Right lung (tissue), 5 donors: ENCODE results near the gene RFXANK. TPM values are rescaled to one million over a fixed set of nuclear protein-coding genes. Genes with fewer than 3 reads are reported as not detected.

ENCODE experiments used
- DNase-seq, 2 donors: peaks; one replicate each; pipeline ENCODE4 v3.0.0-alpha.2; 2013
- polyA plus RNA-seq, 5 donors: library from polyadenylated mRNA; unstranded; fragments of 120-200 nt; gene quantifications; one replicate each; pipeline versions ENCODE4 v1.2.1 to v1.2.3, GENCODE V29; 2013; ENCODE audit warnings: inconsistent platforms in 1 of 5, low replicate concordance in 1 of 5; ENCODE audit not compliant: insufficient read length in 5 of 5, insufficient read depth in 1 of 5

RFXANK gene
- polyA plus RNA-seq, 5 donors, result 55.3 to 88.3 (median 68.3) TPM

DNA sequence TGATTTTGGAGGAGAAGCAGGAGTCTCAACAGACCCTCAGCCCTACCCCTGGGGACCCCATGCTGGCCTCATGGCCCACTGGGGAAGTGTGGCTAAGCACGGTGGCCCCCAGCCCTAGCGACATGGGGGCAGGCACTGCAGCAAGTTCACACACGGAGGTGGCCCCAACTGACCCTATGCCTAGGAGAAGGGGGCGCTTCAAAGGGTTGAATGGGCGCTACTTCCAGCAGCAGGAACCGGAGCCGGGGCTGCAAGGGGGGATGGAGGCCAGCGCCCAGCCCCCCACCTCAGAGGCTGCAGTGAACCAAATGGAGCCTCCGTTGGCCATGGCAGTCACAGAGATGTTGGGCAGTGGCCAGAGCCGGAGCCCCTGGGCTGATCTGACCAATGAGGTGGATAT is 34.6 kb downstream of the RFXANK start:
- no peak for DNase-seq

DNA sequence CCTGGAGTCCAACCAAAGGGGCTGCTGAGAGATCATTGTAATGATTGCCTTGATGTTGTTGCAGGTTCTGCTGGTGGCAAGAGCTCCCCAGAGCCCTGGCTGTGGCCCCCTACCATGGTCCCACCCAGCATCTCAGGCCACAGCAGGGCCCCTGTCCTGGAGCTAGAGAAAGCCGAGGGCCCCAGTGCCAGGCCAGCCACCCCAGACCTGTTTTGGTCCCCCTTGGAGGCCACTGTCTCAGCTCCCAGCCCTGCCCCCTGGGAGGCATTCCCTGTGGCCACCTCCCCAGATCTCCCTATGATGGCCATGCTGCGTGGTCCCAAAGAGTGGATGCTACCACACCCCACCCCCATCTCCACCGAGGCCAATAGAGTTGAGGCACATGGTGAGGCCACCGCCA is 35.2 kb downstream of the RFXANK start:
- DNase-seq, result no peak

DNA sequence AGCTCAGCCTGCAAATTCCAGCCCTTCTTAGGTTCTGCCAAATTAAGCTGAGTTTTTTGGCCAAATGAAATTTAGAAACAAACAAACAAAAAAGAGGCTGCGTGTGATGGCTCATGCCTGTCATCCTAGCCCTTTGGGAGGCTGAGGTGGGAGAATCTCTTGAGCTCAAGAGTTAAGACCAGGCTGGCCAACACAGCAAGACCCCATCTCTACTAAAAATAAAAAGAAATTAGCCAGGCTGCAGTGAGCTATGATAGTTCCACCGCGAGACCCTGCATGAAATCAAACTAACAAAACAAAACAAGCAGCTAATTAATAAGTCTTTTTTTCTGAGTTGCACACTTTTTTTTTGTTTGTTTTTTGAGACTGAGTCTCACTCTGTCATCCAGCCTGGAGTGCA is 37.6 kb downstream of the RFXANK start:
- no peak for DNase-seq

DNA sequence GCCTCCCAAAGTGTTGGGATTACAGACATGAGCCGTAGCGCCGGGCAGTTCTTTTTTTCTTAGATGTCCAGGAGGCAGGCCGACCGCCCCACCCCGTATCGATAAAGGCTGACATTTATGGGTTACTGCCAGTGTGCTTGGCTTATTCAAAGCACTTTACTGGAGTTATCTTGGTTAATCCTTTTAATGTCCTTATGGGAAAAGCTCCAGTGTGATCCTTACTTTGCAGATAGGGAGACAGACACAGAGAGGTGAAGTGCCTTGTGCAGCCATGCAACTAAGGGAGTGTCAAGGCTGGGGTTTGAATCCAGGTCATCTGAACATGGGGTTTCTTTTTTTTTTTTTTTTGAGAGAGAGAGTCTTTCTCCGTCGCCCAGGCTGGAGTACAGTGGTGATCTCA is 38.9 kb downstream of the RFXANK start:
- no peak for DNase-seq

DNA sequence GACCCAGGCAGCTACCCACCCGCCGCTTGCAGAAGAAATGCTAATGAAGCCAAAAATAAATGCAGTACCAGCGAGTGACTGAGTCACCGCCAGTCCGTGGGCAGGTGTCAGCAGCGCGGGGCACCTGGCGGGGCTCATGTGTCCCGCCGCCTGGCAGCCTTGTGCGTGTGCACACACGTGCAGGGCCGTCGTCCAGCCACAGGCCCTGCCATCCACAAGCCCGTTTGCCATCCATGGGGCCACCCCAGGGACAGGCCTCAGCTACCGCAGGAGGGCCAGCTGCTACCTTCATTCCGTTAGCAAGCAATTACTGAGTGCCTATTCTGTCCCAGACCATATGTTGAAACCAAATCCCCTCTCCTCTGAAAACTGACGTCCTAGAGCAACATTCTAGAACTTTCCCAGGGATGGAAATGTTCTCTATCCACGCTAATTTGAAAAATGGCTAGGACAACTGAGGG is 40.2 kb downstream of the RFXANK start:
- DNase-seq, result no peak

DNA sequence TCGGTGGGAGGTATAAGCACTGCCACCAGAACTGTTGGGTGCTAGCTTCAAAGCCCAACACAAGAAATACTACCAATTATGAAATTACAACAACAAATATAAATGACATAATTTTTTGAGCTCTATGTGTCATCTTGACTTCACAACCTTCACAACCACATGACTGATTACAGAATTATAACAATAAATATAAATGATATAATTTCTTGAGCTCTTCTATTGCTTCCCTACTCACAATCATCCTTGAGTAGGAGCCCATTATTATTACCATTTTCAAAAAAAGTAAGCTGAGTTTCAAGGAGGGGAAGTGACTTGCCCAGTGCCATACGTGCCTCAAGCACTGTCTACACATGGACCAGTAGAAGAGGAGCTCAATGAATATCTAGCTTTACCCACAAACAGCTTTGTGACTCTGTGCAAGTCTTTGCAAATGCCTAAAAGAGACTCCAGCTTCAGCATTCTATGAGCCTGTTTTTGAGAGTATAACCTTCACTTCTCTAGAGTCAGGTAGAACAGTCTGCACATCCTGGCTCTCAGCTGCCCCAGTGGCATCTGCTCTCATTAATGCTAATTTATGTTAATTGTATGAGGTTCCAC is 42.3 kb downstream of the RFXANK start:
- no peak for DNase-seq

DNA sequence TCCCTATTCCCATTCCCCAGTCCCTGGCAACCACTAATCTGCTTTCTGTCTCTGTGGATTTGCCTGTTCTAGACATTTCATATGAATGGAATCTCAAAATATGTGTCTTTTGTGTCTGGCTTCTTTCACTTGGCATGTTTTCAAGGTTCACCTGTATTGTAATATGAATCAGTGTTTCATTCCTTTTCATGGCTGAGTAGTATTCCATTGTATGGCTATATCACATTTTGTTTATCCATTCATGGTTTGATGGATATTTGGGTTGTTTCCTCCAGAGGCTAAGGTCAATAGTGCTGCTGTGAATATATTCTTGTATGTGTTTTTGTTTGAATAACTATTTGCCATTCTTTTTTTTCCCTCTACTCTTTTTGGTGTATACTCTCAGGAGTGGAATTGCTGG is 44.1 kb downstream of the RFXANK start:
- DNase-seq, result no peak

DNA sequence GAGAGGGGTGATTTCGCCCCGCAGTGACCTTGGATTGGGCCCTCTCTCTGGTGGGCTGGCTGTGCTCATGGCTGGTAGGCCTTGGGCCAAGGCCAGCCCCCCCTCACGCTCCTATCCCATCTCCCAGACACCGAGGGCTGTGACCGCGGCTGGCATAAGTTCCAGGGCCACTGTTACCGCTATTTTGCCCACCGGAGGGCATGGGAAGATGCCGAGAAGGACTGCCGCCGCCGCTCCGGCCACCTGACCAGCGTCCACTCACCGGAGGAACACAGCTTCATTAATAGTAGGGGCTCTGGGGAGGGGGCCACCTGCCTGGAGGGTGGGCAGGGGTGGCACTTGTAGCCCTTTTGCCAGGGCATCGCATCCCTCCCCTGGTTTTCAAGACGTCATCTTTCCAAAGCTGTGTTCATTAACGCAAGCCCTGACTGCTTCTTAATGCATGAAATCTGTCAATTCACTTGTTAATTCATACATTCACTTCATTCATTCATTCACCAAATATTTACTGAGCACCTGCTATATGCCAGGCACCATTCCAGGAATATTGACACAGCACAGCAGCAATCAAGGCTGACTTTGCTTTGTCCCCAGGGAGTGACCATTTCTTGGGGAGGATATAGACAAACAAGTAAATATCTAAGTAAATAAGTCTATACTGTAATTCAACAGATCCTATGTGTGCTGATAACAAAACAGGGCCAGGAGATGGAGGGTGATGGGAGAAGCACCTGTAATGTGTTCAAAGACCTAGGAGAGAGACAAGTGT is 46.3 kb downstream of the RFXANK start:
- DNase-seq, result no peak

DNA sequence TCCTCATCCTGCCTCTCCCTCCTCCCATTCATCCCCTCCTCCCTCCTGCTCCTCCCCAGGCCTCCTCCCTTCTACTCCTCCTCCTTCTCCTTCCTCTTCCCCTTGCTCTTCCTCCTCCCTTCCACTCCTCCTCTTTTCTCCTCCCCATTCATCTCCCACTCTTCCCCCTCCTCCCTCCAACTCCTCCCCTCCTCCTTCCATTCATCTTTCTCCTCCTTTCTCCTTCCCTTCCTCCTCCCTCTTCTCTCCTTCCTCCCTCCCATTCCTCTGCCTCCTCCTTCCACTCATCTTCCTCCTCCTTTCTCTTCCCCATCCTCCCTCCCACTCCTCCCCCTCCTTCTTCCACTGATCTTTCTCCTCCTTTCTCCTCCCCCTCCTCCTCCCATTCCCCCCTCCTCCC is 47.6 kb downstream of the RFXANK start:
- no peak for DNase-seq

DNA sequence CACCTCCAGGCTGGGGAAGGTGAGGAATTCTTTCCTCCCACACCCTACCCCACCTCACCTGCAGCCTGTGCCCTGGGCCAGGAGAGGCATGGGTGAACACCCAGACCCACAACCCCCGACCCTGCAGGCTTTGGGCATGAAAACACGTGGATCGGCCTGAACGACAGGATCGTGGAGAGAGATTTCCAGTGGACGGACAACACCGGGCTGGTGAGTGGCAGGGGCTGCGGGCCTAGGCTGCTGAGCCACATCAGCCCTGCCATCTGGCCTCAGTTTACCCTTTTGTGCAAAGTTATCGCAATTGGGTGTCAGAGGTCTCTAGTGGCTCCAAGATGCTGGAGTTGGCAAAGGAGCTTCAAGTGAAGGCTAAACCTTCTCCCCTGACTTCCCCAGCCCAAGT is 48.4 kb downstream of the RFXANK start:
- DNase-seq, result no peak

DNA sequence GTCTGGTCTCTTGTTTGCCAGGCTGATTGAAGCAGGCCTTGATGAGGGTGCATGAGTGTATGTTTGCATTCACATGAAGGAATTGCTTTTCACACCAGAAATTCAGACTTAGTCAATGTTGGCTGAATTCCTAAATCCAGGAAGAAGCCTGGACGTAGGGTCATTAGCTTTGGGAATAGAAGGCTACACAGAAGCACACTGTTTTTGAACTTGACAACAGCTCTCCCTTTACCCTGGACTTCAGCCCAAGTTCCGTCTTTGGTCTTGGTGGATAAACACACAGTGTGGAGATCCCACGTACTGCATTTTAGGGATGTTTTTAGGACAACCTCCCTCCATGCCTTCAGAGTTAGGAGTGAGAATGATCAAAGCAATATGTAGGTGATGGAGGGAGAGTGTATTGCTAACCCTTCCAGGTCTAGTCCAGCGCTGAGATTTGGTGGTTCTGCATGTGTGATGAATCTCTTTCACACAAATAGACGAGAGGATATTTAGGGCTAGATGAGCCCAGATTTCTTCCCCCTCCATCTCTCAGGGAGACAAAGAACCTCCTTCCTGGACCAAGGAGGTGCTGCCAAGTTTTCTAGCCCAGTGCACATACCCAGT is 58.2 kb downstream of the RFXANK start:
- DNase-seq, result no peak

Other genes with a start within 250 kb of the RFXANK start
- 100 to 1,000 TPM in 3 of 5 donors, 10 to 100 TPM in 2; 93.2 to 132 (median 100) TPM for gene SUGP2, start 158.7 kb upstream of the RFXANK start, polyA plus RNA-seq
- gene ARMC6, start 158.7 kb upstream of the RFXANK start, polyA plus RNA-seq, result 10 to 100 TPM; 26.6 to 43.7 (median 33.1) TPM
- 10 to 100 TPM; 10.2 to 15.9 (median 12.9) TPM for gene SLC25A42, start 128.3 kb upstream of the RFXANK start, polyA plus RNA-seq
- 10 to 100 TPM; 19.4 to 31.3 (median 25.3) TPM for gene TMEM161A, start 53.8 kb upstream of the RFXANK start, polyA plus RNA-seq
- 1 to 10 TPM; 1.5 to 3.6 (median 3.5) TPM for gene MEF2B, start 22.0 kb upstream of the RFXANK start, polyA plus RNA-seq
- 10 to 100 TPM; 16.3 to 20.7 (median 17.6) TPM for gene BORCS8, start 106 bp upstream of the RFXANK start, polyA plus RNA-seq
- 10 to 100 TPM in 4 of 5 donors, 1 to 10 TPM in 1; 9.4 to 14.9 (median 12.6) TPM for gene NR2C2AP, start 11.2 kb downstream of the RFXANK start, polyA plus RNA-seq
- gene NCAN, start 19.7 kb downstream of the RFXANK start, polyA plus RNA-seq, result under 1 TPM; 0.03 to 0.09 (median 0.05) TPM
- 1 to 10 TPM; 4.9 to 9.1 (median 6.0) TPM for gene TM6SF2, start 81.0 kb downstream of the RFXANK start, polyA plus RNA-seq
- 10 to 100 TPM; 38.6 to 57.1 (median 50.4) TPM for gene SUGP1, start 128.3 kb downstream of the RFXANK start, polyA plus RNA-seq
- 10 to 100 TPM; 49.9 to 81.4 (median 61.9) TPM for gene MAU2, start 128.6 kb downstream of the RFXANK start, polyA plus RNA-seq
- 10 to 100 TPM; 33.1 to 57.9 (median 43.8) TPM for gene GATAD2A, start 213.4 kb downstream of the RFXANK start, polyA plus RNA-seq